AG08396 (cell line): ENCODE measurements around the gene SLC4A1AP.
"Not testable (repeated sequence)": the region's sequence is repeated elsewhere in the genome, so short reads cannot be mapped to it uniquely, and the experiment has no call there.

Experiments used
- DNase-seq: peaks from one replicate; pipeline ENCODE4 v3.0.0; 2012; ENCODE audit warnings: low spot score, mixed read lengths

The SLC4A1AP gene

GRCh38 chr2:27652790-27653189 lies 10.9 kb upstream of the SLC4A1AP start:
- DNase-seq: no peak

- peak; percentile 7 for DNase-seq
These were observed 10.3 kb upstream of the SLC4A1AP start for GRCh38 chr2:27653397-27653796.

GRCh38 chr2:27655155-27655951 lies 8.3 kb upstream of the SLC4A1AP start:
- DNase-seq: peak; percentile 8

GRCh38 chr2:27661371-27661770 lies 2.3 kb upstream of the SLC4A1AP start:
- DNase-seq: no peak

- DNase-seq: peak; percentile 4
These were observed 475 bp downstream of the SLC4A1AP start for GRCh38 chr2:27664154-27664574.

- no peak for DNase-seq
These were observed 1.1 kb downstream of the SLC4A1AP start for GRCh38 chr2:27664622-27665363.

GRCh38 chr2:27667446-27667845 lies 3.8 kb downstream of the SLC4A1AP start:
- DNase-seq: no peak

- DNase-seq: no peak
These were observed 7.5 kb downstream of the SLC4A1AP start for GRCh38 chr2:27671235-27671634.

GRCh38 chr2:27672723-27673486 lies 9.2 kb downstream of the SLC4A1AP start:
- DNase-seq: no peak

GRCh38 chr2:27680571-27680970 lies 16.9 kb downstream of the SLC4A1AP start:
- no peak for DNase-seq

GRCh38 chr2:27681841-27682240 lies 18.2 kb downstream of the SLC4A1AP start:
- DNase-seq: peak; percentile 15

- peak; percentile 69 for DNase-seq
These were observed 18.7 kb downstream of the SLC4A1AP start for GRCh38 chr2:27682334-27682771.

- peak; percentile 58 for DNase-seq
These were observed 19.8 kb downstream of the SLC4A1AP start for GRCh38 chr2:27683390-27684071.

- not testable (repeated sequence) for DNase-seq
These were observed 21.3 kb downstream of the SLC4A1AP start for GRCh38 chr2:27685006-27685405.

GRCh38 chr2:27685577-27685976 lies 21.9 kb downstream of the SLC4A1AP start:
- DNase-seq: no peak

GRCh38 chr2:27687232-27687631 lies 23.5 kb downstream of the SLC4A1AP start:
- no peak for DNase-seq

- DNase-seq: no peak
These were observed 25.7 kb downstream of the SLC4A1AP start for GRCh38 chr2:27689424-27689823.

- DNase-seq: no peak
These were observed 26.4 kb downstream of the SLC4A1AP start for GRCh38 chr2:27690052-27690451.

- DNase-seq: no peak
These were observed 34.0 kb downstream of the SLC4A1AP start for GRCh38 chr2:27697660-27698059.

- DNase-seq: no peak
These were observed 38.0 kb downstream of the SLC4A1AP start for GRCh38 chr2:27701676-27702075.

GRCh38 chr2:27702302-27702701 lies 38.6 kb downstream of the SLC4A1AP start:
- no peak for DNase-seq
